Activated CD8-positive, alpha-beta memory T cell treated with anti-CD3 and anti-CD28 coated beads, Interleukin-2, amount 50 U/mL, for 48 hours (primary cell): Measurements from ENCODE around the gene ECHS1.
A peak's percentile ranks its signal among the peaks of the same experiment; 100 is the strongest.
"Not testable (repeated sequence)": the region's sequence is repeated elsewhere in the genome, so short reads cannot be mapped to it uniquely, and the experiment has no call there.

Experiments
- DNase-seq: peaks from one replicate; pipeline ENCODE4 v3.0.0-alpha.2; 2020

Gene ECHS1

DNA sequence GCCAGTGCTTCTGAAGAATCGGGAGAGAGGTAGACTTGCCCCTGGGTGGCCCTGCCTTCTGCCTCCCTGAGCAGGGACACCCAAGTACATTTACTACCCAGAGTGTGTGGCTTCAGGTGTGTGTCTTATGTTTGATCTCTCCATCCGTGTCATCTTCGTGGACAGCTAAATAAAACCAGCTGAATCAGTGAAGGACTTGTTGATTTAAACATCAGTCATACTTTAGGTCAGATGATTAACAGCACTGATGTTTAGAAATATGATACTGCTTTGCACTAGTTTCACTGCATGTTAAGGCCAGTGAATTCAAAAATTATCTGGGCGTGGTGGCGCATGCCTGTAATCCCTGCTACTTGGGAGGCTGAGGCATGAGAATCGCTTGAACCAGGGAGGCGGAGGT lies 24.8 kb upstream of the ECHS1 start:
- DNase-seq = no peak

DNA sequence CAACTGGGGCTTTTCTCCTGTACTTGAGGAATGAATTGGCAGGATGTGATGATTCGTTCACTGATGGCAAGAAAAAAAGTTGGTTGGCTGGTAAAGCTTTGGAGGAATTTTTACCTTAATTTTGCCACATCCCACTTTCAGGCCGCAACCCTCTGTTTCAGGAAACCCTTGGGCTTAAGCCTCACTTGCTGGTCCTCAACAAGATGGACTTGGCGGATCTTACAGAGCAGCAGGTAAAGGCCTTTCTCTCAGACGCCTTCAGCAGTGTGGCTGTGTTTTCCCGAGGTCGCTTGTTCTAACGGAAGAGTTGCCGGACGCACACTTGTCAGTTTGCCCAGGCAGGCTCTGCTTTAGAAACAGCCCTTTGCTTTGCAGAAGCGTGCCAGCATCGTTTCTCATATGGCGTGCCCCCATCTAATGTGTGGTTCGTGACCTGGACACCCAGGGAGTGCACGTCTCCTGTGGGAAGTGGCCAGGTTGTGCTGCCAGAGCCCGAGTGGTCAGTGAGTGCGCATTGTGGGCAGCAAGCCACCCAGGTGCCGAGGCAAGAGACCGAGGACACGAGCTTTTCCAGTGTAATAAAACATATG lies 23.0 kb upstream of the ECHS1 start:
- DNase-seq = no peak

DNA sequence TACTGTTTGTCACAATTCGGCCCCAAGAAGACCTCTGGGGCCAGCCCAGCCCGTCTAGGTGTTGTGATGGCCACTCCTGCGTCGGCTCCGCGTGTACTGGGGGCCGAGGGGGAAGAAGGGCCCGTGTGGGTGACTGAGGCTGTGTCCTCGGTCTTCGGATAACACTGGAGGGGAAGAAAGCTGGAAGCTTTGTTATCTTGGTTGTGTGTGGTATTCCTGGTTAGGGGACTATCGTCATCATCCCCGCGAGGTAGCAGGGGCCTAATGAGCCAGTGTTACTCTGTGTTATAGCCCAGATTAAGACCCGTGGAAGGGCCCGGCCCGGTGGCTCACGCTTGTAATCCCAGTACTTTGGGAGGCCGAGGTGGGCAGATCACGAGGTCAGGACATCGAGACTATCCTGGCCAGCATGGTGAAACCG lies 21.7 kb upstream of the ECHS1 start:
- DNase-seq = peak; percentile 62

DNA sequence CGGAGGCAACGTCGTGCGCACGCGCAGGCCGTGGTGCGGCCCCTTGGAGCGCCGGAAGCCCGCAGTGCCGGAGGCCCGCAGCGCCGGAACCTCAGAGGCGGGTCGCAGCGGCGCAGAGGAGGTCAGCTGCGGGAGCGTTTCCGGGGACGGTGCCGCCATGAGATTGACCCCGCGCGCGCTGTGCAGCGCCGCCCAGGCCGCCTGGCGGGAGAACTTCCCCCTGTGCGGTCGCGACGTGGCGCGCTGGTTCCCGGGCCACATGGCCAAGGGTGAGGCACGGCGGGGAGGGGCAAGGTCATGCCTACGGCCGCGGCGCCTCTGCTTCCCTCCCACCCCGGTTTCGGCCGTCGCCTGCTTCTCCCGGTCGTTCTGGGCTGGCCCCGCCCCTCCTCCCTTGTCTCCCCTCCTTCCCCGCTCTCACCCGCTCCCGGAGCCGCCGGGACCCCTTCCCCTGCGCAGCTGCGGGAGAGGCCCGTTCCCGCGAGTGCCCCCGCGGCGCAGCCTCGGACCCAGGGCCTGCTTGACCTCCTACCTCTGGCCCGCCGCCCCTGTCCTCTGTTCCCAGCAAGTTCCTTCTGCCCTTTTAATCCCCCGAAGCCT lies 21.0 kb upstream of the ECHS1 start, which contains the start of gene MTG1:
Gene MTG1, plus strand, starts transcription at position 94 of the 600 bp plus-strand sequence. Its CDS starts 64 bp downstream, at position 158.
- DNase-seq = peak; percentile 99

DNA sequence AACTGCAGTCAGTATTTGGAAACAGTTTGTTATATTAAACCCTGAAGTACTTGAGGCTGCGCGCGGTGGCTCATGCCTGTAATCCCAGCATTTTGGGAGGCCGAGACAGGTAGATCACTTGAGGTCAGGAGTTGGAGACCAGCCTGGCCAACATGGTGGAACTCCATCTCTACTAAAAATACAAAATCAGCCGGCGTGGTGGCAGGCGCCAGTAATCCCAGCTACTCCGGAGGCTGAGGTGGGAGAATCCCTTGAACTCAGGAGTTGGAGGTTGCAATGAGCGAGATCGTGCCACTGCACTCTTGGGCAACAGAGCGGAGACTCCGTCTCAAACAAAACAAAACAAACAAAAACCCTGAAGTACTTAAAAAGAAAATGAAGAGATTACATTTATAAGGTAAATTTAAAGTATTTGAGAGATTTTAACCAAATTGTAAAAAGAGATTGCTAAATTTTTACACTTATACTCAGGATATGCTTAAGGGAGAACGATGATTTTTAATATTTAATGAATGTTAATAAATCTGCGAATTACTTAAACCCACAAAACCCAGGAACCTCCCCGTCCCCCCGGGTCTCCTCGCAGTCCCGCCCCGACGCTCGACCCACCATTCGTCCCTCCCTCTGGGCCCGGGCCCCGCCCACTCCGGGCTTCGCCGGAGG lies 20.4 kb upstream of the ECHS1 start:
- no peak for DNase-seq

DNA sequence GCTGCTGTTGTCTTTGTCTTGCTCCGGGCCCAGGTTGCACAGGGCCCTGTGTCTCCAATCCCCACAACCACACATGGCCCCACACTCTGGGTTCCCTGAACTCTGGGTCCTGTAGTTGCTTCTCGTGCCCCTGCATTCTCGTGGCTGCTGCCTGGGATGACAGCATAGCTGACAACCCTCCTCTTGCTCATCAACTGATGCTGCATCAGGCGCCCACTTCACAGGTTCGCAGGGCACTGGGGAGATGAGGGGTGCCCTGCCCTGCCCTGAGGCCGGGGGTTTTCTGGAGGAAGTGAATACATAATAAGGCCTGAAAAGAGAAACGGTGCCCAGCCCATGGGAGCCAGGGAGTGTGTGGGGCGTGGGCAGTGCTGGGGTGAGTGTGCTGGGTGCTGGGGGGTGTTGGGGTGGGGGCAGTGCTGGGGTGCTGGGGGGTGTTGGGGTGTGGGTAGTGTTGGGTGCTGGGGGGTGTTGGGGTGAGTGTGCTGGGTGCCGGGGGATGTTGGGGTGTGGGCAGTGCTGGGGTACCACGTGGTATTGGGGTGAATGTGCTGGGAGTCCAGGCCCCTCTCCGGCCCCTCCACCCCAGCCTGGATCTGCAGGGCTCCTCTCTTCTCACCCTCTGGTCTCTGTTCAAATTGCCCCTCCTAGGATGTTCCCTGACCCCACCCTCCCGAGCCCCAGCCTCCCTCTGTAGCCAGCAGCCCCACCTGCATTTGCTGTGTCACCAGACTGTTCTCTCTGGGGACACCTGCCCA lies 18.8 kb upstream of the ECHS1 start:
- DNase-seq = peak; percentile 75

DNA sequence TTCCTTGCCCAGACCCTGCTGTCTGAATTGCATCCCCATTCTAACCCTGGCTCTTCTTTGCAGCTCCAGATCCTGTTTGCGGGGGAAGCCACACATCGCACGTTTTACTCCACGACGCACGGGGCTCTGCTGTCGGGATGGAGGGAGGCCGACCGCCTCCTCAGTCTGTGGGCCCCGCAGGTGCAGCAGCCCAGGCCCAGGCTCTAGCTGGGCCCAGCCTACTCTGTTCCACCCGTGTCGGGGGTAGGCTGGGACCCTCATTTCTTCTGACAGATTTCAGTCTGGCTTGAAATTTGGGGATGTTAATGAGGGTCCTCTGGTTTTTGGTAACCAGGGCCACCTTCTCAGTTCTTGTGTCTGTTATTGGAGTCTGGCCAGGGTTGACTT lies 18.1 kb upstream of the ECHS1 start:
- no peak for DNase-seq

DNA sequence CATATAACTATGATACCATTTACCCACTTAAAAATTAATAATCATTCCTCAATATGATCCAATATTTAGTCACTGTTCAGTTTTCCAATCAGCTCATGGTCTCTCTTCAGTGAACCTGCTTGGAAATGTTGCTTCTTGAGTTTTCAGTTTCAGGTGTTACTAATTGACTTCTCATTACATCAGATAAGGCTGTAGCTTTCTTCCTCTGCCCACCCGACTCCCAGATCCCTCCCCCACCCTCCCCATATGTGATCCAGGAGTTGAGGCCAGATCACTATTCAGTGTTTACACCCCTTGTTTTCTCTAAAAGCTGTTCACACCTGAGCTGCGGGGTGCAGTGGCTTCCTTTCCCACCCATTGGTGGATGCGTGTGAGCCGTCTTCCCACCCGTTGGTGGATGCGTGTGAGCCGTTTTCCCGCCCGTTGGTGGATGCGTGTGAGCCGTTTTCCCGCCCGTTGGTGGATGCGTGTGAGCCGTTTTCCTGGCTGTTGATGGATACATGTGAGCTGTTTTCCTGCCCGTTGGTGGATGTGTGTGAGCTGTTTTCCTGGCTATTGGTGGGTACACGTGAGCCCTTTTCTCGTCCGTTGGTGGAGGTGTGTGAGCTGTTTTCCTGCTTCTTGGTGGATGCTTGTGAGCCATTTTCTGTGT lies 17.6 kb upstream of the ECHS1 start:
- peak; percentile 47 for DNase-seq

DNA sequence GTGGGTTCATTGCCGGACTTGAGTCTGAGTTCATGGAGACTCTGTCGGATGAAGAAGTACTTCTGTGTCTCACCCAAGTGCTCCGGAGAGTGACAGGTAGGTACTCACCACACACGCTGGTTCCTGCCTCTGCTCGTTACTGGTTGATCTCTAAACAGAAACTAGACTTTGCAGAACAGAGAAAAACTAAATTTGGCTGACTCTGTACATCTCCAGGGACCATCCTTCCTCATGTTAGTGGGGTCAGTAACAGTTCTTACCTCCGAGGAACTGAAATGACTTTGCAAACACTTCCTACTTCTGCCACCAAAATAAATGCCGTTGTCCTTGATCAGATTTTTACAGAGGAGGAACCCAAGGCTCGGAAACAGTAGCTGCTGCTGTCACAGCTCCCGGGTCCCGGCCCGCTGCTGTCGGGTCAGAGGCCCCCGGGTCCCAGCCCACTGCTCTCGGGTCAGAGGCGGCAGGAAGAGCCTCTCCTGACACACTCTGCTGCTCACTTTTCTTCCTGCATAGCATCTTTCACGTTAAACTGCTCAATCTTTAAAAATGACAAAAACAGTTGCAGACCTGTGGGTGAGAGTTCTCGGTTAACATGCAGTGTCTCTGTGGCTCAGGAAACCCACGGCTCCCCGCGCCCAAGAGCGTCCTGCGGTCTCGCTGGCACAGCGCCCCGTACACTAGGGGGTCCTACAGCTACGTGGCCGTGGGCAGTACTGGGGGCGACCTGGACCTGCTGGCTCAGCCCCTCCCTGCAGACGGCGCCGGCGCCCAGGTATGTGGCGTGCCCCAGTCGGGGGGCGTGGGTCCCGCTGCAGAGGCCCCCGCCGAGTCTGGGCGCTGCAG lies 16.0 kb upstream of the ECHS1 start:
- DNase-seq = peak; percentile 66

DNA sequence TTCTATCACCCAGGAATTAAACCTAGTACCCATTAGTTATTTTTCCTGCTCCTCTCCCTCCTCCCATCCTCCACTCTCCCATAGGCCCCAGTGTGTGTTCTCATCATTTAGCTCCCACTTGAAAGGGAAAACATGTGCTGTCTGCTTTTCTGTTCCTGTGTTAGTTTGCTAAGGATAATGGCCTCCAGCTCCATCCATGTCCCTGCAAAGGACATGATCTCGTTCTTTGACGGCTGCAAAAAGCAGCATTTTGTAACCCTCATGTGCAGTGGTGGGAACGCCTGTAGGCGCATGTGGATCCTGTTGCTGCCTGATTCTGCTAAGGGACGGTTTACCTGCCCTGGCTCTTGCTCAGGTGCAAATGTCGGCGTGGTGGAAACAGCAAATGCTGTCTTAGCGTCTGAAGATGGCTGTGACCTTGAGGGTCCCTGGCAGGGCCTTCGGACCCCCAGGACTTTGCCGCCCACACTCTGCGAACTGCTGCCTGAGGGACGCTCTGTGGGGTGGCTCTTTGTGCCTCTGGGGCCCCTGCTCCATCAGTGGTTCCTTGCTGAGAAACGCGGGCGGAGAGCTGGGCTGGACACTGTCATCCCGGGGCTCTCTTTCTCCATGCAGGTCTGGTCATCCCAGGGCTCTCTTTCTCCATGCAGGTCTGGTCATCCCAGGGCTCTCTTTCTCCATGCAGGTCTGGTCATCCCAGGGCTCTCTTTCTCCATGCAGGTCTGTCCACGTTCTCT lies 15.2 kb upstream of the ECHS1 start:
- DNase-seq = peak; percentile 53

DNA sequence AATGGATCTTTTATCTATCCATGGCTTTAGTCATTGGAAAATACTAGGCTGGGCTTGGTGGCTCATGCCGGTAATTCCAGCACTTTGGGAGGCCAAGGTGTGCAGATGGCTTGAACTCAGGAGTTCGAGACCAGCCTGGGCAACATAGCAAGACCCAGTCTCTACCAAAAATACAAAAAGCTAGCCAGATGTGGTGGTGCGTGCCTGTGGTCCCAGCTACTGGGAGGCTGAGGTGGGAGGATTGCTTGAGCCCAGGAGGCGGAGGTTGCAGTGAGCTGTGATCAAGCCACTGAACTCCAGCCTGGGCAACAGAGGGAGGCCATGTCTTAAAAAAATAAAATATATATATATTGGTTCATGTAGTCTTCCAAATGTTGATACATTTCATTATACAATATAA lies 13.8 kb upstream of the ECHS1 start:
- not testable (repeated sequence) for DNase-seq

DNA sequence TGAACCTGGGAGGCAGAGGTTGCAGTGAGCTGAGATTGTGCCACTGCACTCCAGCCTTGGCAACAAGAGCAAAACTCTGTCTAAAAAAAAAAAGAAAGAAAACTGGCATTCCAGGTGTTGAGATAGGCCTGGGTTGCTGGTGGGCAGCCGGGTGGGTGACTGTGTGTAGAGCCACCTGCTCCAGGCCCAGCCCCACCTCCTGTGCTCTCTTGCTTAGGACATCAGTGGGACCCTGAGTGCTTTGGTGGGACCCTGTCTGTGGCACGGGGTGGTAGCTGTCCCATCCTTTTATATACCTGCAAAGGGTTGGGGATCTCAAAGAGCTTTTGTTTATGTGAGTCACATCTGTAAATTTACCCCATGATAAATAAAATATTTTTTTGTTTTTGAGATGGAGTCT lies 12.1 kb upstream of the ECHS1 start:
- no peak for DNase-seq

DNA sequence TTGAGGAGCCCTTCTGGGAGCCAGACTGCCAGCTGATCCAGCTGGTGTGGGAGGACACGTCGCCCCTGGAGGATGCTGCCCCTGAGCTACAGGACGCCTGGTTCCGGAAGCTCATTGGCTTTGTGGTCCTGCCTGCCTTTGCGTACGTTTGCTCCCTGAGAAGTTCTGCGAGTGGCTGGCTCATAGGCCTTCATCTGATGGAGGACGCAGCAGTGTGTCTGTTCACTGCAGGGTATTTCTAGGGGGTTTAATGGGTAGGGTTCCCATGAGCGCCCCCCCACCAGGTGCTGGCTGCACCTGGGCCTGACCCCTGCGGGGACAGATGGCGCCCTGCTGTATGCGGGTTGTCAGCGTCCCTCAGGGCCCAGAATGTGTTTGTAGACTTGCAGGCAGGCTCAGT lies 10.9 kb upstream of the ECHS1 start:
- no peak for DNase-seq

DNA sequence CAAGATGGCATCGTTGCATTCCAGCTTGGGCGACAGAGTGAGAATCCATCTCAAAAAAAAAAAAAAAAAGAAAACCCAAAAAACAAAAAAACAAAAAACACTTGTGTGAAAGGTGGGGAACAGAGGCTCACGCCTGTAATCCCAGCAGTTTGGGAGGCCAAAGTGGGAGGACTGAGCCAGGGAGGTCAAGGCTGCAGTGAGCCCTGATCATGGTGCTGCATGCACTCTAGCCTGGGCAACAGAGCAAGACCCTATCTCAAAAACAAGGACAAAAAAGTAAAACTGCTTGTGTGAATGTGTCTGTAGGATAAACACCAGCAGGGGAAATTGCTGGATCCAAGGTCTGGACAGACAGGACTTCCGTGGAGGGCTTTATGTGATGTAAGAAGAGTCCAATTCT lies 10.4 kb upstream of the ECHS1 start:
- DNase-seq = no peak

DNA sequence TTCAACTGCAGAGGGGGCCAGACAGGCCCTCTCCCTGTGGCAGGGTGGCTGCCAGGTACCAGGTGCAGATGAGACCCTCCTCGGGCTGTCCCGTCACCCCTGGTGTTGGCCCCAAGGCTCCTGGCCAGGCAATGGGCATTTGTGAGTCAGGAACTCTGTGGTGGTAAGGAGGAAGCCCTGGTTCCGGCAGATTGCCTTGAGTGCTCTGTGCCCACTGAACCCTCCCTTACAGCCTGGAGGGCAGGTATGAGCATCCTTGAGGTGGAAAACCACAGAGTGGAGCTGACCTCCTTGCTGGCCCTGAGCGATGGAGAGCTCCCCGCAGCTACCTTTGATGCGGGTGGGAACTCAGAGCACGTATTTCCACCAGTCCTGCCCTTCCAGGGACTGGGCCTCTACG lies 7.9 kb upstream of the ECHS1 start:
- no peak for DNase-seq

DNA sequence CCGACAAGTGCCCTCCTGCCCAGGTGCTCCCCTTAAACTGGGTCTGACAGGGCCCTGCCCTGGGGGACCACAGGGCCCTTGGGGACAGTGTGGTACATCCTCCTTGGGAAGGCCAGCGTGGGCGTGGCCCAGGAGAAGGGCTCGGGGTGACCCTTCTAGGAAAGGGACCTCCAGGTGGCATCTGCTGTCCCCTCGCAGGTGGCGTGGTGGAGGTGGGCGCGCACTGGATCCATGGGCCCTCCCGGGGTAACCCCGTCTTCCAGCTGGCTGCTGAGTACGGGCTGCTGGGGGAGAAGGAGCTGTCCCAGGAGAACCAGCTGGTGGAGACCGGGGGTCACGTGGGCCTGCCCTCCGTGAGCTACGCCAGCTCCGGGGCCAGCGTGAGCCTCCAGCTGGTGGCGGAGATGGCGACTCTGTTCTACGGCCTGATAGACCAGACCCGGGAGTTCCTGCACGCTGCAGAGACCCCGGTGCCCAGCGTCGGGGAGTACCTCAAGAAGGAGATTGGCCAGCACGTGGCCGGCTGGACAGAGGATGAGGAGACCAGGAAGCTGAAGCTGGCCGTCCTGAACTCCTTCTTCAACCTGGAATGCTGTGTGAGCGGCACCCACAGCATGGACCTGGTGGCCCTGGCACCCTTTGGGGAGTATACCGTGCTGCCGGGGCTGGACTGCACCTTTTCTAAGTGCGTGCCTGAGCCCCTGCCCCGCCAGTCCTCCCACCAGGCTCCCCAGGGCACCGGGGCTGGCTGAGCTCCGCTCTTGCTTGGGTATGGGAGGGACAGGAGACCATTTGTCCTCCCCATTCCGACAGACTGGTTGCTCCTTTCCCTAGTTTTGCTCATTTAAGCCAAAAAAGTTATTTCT lies 6.9 kb upstream of the ECHS1 start:
- no peak for DNase-seq

DNA sequence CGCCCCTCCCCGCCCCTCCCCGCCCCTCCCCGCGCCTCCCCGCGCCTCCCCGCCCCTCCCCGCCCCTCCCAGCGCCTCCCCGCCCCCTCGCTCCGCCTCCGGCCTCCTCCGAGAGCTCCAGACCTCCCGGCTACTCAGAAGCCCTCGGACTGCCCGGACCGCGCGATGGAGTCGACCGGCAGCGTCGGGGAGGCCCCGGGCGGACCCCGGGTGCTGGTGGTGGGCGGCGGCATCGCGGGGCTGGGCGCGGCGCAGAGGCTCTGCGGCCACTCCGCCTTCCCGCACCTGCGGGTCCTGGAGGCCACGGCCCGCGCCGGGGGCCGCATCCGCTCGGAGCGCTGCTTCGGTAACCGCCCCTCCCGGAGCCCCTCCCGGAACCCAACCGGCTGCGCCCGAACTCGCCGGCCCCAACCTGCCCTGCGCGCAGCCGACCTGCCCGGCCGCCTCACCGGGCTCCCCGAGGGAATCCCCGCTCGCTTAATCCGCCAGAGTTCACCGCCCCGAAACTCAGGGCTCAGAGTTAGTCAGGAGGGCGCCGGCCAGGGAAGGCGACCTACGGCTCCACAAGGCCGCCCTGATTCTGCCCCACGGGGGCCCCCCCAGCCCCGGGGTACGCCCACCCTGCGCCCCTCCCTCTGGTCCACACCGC lies 6.1 kb upstream of the ECHS1 start, which contains the start of gene PAOX:
Gene PAOX, plus strand, starts transcription at position 111 of the 649 bp plus-strand sequence. Its CDS starts 55 bp downstream, at position 166.
- DNase-seq = peak; percentile 81

DNA sequence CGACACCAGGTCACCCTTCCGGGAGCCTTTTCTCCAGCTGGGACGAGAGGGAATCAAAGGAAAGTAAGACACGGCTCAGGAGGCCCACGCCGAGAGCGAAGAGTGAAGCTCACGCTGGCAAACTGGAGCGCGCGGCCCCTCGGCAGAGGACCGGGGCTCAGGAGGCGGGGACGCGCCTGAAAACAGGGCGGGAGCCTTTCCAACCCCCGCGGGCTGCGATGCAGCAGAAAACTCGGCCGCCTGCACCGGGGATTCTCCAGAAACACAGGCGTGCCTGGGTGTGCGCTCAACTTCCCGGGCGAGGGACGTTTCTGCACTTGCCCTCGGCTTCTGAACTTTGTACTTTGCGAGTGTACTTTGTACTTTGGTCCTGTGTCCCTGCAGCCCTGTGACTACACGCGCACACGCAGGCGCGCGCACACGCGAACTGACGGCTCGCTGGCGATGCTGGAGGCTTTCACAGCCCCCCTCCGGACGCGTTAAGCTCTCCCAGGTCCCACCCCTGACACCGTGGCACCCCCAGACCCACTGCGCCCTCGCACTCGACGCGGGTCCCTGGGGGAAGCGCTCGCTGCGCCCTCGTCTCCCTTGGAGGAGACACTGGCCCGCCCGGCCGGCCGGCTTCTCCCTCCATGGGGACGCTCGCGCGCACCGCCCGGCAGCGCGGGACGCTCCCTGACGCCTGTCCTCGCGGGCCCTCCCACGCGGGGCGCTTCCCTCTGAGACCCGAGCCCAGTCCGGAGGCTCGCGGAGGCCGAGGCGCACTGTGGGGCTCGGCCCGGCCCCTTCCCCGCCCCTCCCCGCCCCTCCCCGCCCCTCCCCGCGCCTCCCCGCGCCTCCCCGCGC lies 5.3 kb upstream of the ECHS1 start:
- peak; percentile 83 for DNase-seq

DNA sequence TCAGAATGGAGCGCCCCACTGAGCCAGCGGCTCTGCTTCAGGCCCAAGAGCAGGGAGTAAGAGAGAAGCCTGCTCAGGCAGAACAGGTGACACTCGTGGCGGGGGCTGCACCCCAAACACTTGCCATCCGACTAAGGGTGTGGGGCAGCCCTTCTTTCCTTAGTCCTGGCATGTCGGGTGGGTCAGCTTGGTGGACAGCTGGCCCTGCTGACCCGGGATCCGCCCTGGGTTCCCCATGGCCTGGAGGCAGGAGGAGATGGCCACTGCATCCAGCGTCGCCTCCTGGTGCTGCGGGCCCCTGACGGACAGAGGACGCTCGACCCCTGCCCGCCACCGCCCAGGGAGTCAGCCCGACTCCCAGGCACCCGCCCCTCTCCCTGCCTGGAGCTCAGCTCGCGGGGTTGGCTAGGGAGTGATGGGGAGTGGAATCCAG lies 4.7 kb upstream of the ECHS1 start:
- DNase-seq = no peak
